DND-41 (cell line): ENCODE results near the gene CHADL.

Experiments used
- ATAC-seq: fragments of 200-7000 bp; cut with Tn5 transposase; 3 replicates; pipeline ENCODE4 v1.9.1; 2021; ENCODE audit warnings: low read depth; ENCODE audit not compliant: insufficient read depth
- DNase-seq: peaks from one replicate; pipeline ENCODE4 v3.0.0-alpha.2; 2020
- H2AFZ ChIP-seq: 2 replicates; pipeline ENCODE4 v1.6.0; 2012; ENCODE audit warnings: low read depth, low read length
- H3K27ac ChIP-seq: 2 replicates; pipeline ENCODE4 v1.5.1; 2012; ENCODE audit warnings: low read length, inconsistent platforms
- H3K27me3 ChIP-seq: fragments of 200-600 bp; sonication (generic); 2 replicates; pipeline ENCODE4 v1.6.0; 2012; ENCODE audit warnings: low read length, mild to moderate bottlenecking, inconsistent platforms; ENCODE audit not compliant: insufficient read depth, poor library complexity
- H3K36me3 ChIP-seq: 2 replicates; pipeline ENCODE4 v1.5.1; 2012; ENCODE audit warnings: low read length, inconsistent platforms; ENCODE audit not compliant: insufficient read depth
- H3K4me1 ChIP-seq: 2 replicates; pipeline ENCODE4 v1.5.1; 2012; ENCODE audit warnings: mild to moderate bottlenecking, low read length; ENCODE audit not compliant: insufficient read depth
- H3K4me2 ChIP-seq: 2 replicates; pipeline ENCODE4 v1.6.0; 2012; ENCODE audit warnings: mild to moderate bottlenecking, moderate library complexity, low read length, inconsistent platforms; ENCODE audit not compliant: insufficient read depth
- H3K4me3 ChIP-seq, 2 experiments: fragments of 200-600 bp in 1 of 2; shearing (Covaris generic) in 1 of 2; 2 replicates each; pipeline ENCODE4 v1.5.1; 2012 to 2016; ENCODE audit warnings: inconsistent platforms in 2 of 2, low read length in 2 of 2, mild to moderate bottlenecking in 2 of 2, low read depth in 1 of 2, moderate library complexity in 1 of 2
- H3K79me2 ChIP-seq: 2 replicates; pipeline ENCODE4 v1.6.0; 2012; ENCODE audit warnings: low read length, inconsistent platforms; ENCODE audit not compliant: insufficient read depth
- H3K9ac ChIP-seq: 2 replicates; pipeline ENCODE4 v1.6.0; 2012; ENCODE audit warnings: low read depth, mild to moderate bottlenecking, inconsistent platforms, low read length, moderate library complexity
- H3K9me3 ChIP-seq: 2 replicates; pipeline ENCODE4 v1.5.1; 2012; ENCODE audit warnings: low read length, moderate library complexity, mild to moderate bottlenecking, inconsistent platforms; ENCODE audit not compliant: insufficient read depth, severe bottlenecking
- H4K20me1 ChIP-seq: 2 replicates; pipeline ENCODE4 v1.6.0; 2012; ENCODE audit warnings: low read length; ENCODE audit not compliant: insufficient read depth
- EZH2 ChIP-seq: IDR thresholded peaks from 3 replicates; pipeline ENCODE4 v1.6.1; 2012; ENCODE audit warnings: borderline replicate concordance, low read depth, mild to moderate bottlenecking, moderate library complexity, low read length, inconsistent platforms; ENCODE audit not compliant: severe bottlenecking
- TF ChIP-seq, protein P1 (sequence below): IDR thresholded peaks from 2 replicates; pipeline ENCODE4 v1.5.1; 2012; ENCODE audit warnings: borderline replicate concordance, low read length, moderate library complexity, mild to moderate bottlenecking; ENCODE audit not compliant: poor library complexity, severe bottlenecking; ENCODE audit errors: extremely low read depth

CHADL gene

DNA sequence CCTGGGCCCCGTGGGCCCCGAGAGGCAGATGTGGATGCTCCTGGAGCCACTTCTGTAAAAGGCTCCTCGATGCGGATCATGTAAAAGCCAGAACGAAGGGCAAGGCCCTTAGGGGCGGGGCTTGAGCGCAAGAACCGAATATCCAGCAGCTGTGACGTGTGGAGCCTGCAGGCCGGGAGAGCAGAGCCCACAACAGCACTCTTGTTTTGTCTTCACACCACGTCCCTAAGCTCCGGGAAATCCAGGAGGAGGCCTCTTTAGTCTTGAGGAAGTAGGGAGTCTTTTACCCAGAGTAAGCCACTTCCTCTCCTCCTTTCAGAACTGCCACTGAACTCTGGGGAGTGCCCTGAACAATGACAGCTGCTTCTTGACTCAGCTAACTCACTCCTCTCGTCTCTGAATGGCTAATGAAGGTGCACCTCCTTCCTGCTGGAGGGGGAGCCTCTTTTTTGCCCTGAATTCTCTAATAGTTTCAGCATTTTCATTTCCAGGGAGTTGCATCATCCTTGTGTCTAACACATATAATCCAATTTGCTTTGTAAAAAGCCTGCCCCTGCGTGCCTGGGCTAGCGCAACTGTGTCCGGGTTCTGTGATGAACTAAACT, 23.1 kb downstream of the CHADL start:
- Histone ChIP-seq H3K4me1 (peaks cover 31% of the 10 kb centered on the region), H3K27ac (peak overlapping the region; percentile 84), H3K4me2 (peak overlapping the region; percentile 66), H3K36me3 (peaks cover 65% of the 10 kb centered on the region), H3K79me2 (peaks cover 2% of the 10 kb centered on the region), H3K27me3 (no peaks in the 10 kb centered on the region), H2AFZ (peak overlapping the region; percentile 69), H3K4me3 (peak overlapping the region in 1 of 2 experiments; percentile 50; a peak in 2 of 4 replicates), H3K9ac (peak overlapping the region; percentile 55), H3K9me3 (peaks cover 3% of the 10 kb centered on the region), H4K20me1 (no peaks in the 10 kb centered on the region)
- peak; percentile 98 for ATAC-seq
- DNase-seq = peak; percentile 81
- TF ChIP-seq, protein P1, sequence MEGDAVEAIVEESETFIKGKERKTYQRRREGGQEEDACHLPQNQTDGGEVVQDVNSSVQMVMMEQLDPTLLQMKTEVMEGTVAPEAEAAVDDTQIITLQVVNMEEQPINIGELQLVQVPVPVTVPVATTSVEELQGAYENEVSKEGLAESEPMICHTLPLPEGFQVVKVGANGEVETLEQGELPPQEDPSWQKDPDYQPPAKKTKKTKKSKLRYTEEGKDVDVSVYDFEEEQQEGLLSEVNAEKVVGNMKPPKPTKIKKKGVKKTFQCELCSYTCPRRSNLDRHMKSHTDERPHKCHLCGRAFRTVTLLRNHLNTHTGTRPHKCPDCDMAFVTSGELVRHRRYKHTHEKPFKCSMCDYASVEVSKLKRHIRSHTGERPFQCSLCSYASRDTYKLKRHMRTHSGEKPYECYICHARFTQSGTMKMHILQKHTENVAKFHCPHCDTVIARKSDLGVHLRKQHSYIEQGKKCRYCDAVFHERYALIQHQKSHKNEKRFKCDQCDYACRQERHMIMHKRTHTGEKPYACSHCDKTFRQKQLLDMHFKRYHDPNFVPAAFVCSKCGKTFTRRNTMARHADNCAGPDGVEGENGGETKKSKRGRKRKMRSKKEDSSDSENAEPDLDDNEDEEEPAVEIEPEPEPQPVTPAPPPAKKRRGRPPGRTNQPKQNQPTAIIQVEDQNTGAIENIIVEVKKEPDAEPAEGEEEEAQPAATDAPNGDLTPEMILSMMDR = peak; percentile 1
- no peak for TF ChIP-seq EZH2

DNA sequence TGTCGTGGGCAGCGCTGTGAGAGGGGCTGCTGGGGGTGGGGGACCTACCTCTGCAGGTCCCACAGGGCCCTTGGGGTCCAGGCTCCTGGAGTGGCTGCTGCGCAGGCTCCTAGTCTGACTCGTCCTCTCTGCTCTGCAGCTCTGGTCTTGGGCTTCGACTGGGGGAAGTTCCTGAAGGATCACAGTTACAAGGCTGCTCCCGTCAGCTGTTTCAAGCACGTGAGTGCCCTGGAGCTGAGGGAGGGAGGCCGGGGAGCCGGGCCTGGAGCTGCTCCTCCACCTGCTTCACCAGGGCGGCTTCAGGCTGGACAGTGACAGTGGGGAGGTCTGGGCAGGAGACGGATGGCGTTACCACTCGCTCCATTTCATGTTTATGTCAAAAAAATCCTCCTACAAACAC, 23.7 kb downstream of the CHADL start:
- peaks cover 58% of the 10 kb centered on the region for H3K36me3 ChIP-seq
- ATAC-seq (no peak), DNase-seq (no peak)
- H3K4me3 ChIP-seq = peak overlapping the region in 1 of 2 experiments; percentile 50; a peak in 2 of 4 replicates
- H3K9me3 ChIP-seq = peaks cover 3% of the 10 kb centered on the region
- peaks cover 31% of the 10 kb centered on the region for H3K4me1 ChIP-seq
- H3K9ac ChIP-seq = peak overlapping the region; percentile 55
- H2AFZ ChIP-seq = peak overlapping the region; percentile 69
- H3K79me2 ChIP-seq = peaks cover 2% of the 10 kb centered on the region
- H3K27me3 ChIP-seq = no peaks in the 10 kb centered on the region
- H3K4me2 ChIP-seq = peak overlapping the region; percentile 66
- no peaks in the 10 kb centered on the region for H4K20me1 ChIP-seq
- TF ChIP-seq EZH2 = no peak
- TF ChIP-seq, protein P1 = no peak
- peak overlapping the region; percentile 84 for H3K27ac ChIP-seq

DNA sequence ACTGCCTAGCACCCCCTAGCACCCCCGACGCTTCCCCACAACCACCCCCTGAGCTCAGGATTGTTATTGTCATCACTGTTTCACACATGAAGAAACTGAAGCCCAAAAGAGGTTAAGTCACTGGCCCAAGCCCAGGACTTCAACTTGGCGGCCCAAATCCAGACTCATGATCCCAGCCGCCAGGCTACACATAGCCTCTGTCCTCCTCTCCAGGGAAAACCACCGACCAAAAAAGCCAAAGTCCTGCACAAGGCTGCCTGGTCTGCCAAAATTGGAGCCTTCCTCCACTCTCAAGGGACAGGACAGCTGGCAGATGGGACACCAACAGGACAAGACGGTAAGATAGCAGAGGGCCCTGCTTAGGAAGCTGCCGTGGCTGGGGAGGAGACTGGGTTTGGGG, 24.8 kb downstream of the CHADL start:
- no peaks in the 10 kb centered on the region for H4K20me1 ChIP-seq
- peaks cover 2% of the 10 kb centered on the region for H3K79me2 ChIP-seq
- DNase-seq (no peak), ATAC-seq (no peak)
- H3K36me3 ChIP-seq = peaks cover 53% of the 10 kb centered on the region
- peaks cover 31% of the 10 kb centered on the region for H3K4me1 ChIP-seq
- peak overlapping the region; percentile 55; the same call in 1 of the 2 replicates for H3K9ac ChIP-seq
- no peak overlapping the region for H2AFZ ChIP-seq
- peak overlapping the region; percentile 84 for H3K27ac ChIP-seq
- H3K4me3 ChIP-seq = peak overlapping the region in 1 of 2 experiments; percentile 25; a peak in 2 of 4 replicates
- no peak for TF ChIP-seq EZH2
- TF ChIP-seq, protein P1 = no peak
- H3K27me3 ChIP-seq = no peaks in the 10 kb centered on the region
- H3K4me2 ChIP-seq = peak overlapping the region; percentile 66
- H3K9me3 ChIP-seq = peaks cover 3% of the 10 kb centered on the region
